GM06990 (cell line): ENCODE results near the gene RRP15.

Source experiments
- DNase-seq: peaks from one replicate; pipeline ENCODE4 v3.0.0-alpha.2; 2011; ENCODE audit not compliant: insufficient read length; ENCODE audit errors: extremely low read depth
- H3K27me3 ChIP-seq: replicated peaks from 2 replicates; pipeline ENCODE4 v1.6.0; 2011; ENCODE audit warnings: low read length; ENCODE audit not compliant: control insufficient read depth, insufficient read depth
- H3K36me3 ChIP-seq: 2 replicates; pipeline ENCODE4 v1.5.1; 2011; ENCODE audit warnings: low read length; ENCODE audit not compliant: control insufficient read depth, insufficient read depth
- H3K4me3 ChIP-seq: replicated peaks from 2 replicates; pipeline ENCODE4 v1.5.1; 2011; ENCODE audit warnings: low read depth, mild to moderate bottlenecking, control low read depth, low read length
- CTCF ChIP-seq: IDR thresholded peaks from 2 replicates; pipeline ENCODE4 v1.5.1; 2011; ENCODE audit warnings: low read length, control low read depth, mild to moderate bottlenecking, inconsistent platforms; ENCODE audit not compliant: insufficient read depth, poor library complexity, severe bottlenecking

Gene RRP15

GRCh38 chr1:218297867-218298266 is 12.8 kb downstream of the RRP15 start:
- no peaks in the 10 kb centered on the region for H3K36me3 ChIP-seq
- no peak overlapping the region for H3K4me3 ChIP-seq
- no peak for DNase-seq
- no peak for TF ChIP-seq CTCF
- no peaks in the 10 kb centered on the region for H3K27me3 ChIP-seq

- H3K36me3 ChIP-seq = no peaks in the 10 kb centered on the region
- H3K4me3 ChIP-seq = no peak overlapping the region
- H3K27me3 ChIP-seq = no peaks in the 10 kb centered on the region
- no peak for TF ChIP-seq CTCF
- no peak for DNase-seq
Observed at GRCh38 chr1:218298398-218298797, 13.3 kb downstream of the RRP15 start.

- H3K36me3 ChIP-seq = no peaks in the 10 kb centered on the region
- H3K4me3 ChIP-seq = no peak overlapping the region
- no peak for DNase-seq
- no peaks in the 10 kb centered on the region for H3K27me3 ChIP-seq
- TF ChIP-seq CTCF = peak; percentile 49
Observed at GRCh38 chr1:218299416-218299815, 14.3 kb downstream of the RRP15 start.

GRCh38 chr1:218301217-218301616 is 16.1 kb downstream of the RRP15 start:
- Histone ChIP-seq H3K4me3 (no peak overlapping the region), H3K36me3 (no peaks in the 10 kb centered on the region), H3K27me3 (no peaks in the 10 kb centered on the region)
- no peak for TF ChIP-seq CTCF
- DNase-seq = no peak

- Histone ChIP-seq H3K27me3 (no peaks in the 10 kb centered on the region), H3K4me3 (no peak overlapping the region), H3K36me3 (no peaks in the 10 kb centered on the region)
- TF ChIP-seq CTCF = no peak
- DNase-seq = no peak
Observed at GRCh38 chr1:218302155-218302554, 17.1 kb downstream of the RRP15 start.

GRCh38 chr1:218303176-218303879 is 18.2 kb downstream of the RRP15 start:
- no peaks in the 10 kb centered on the region; the same call in 1 of the 2 replicates for H3K36me3 ChIP-seq

More at GRCh38 chr1:218303176-218303879, 18.2 kb downstream of the RRP15 start:
- Histone ChIP-seq H3K4me3 (no peak overlapping the region), H3K27me3 (no peaks in the 10 kb centered on the region)
- no peak for TF ChIP-seq CTCF
- DNase-seq = no peak
